K562 (cell line): Measurements from ENCODE around the gene PEX7.

Experiments
- CBX1 ChIP-seq: sonication (generic); IDR thresholded peaks from 2 replicates; pipeline ENCODE4 v1.6.1; 2016; ENCODE audit warnings: antibody characterized with exemption, low read depth, mild to moderate bottlenecking
- FOXM1 ChIP-seq, 2 experiments: fragments of 450-650 bp in 1 of 2; sonication (generic) in 1 of 2; formaldehyde crosslinking in 1 of 2; IDR thresholded peaks; 2 replicates each; pipeline versions ENCODE4 v1.6.1 to v1.9.0; 2017 to 2022; ENCODE audit warnings: low read depth in 2 of 2, mild to moderate bottlenecking in 2 of 2, missing genetic modification reagents in 1 of 2, moderate library complexity in 1 of 2
- MYC ChIP-seq, 2 experiments: fragments of 250-450 bp in 1 of 2; sonication (Bioruptor Pico) in 1 of 2; IDR thresholded peaks; 2 replicates each; pipeline versions ENCODE4 v1.5.1 to v1.6.1; 2012 to 2021; ENCODE audit warnings: low read depth in 2 of 2, borderline replicate concordance in 1 of 2, improper control_type of control experiment in 1 of 2, low read length in 1 of 2, mild to moderate bottlenecking in 1 of 2, moderate library complexity in 1 of 2
- MYNN ChIP-seq, 2 experiments: sonication (generic); formaldehyde crosslinking in 1 of 2; IDR thresholded peaks; 2 replicates each; pipeline versions ENCODE4 v1.5.0 to v1.6.1; 2016 to 2020; ENCODE audit warnings: antibody characterized with exemption in 1 of 2, missing genetic modification reagents in 1 of 2
- NCOR1 ChIP-seq: fragments of 450-650 bp; IDR thresholded peaks from 2 replicates; pipeline ENCODE4 v1.6.1; 2016; ENCODE audit warnings: mild to moderate bottlenecking, moderate library complexity
- ZFX ChIP-seq: sonication (generic); formaldehyde crosslinking; IDR thresholded peaks from 2 replicates; pipeline ENCODE4 v1.8.0; 2022; ENCODE audit warnings: mild to moderate bottlenecking, missing genetic modification reagents, moderate library complexity
- ZZZ3 ChIP-seq: fragments of 450-650 bp; IDR thresholded peaks from 2 replicates; pipeline ENCODE4 v1.6.1; 2016; ENCODE audit warnings: antibody characterized with exemption, mild to moderate bottlenecking, moderate library complexity
- TF ChIP-seq, protein P1 (sequence below), 3 experiments: IDR thresholded peaks in 2 of 3; conservative IDR thresholded peaks in 1 of 3; 2 replicates each; pipeline ENCODE4 v1.5.1; 2011 to 2012; ENCODE audit warnings: low read length in 3 of 3, mild to moderate bottlenecking in 3 of 3, control low read depth in 2 of 3, improper control_type of control experiment in 1 of 3, inconsistent platforms in 1 of 3, low read depth in 1 of 3, mixed read lengths in 1 of 3, moderate library complexity in 1 of 3; ENCODE audit not compliant: insufficient read depth in 2 of 3

DNA sequence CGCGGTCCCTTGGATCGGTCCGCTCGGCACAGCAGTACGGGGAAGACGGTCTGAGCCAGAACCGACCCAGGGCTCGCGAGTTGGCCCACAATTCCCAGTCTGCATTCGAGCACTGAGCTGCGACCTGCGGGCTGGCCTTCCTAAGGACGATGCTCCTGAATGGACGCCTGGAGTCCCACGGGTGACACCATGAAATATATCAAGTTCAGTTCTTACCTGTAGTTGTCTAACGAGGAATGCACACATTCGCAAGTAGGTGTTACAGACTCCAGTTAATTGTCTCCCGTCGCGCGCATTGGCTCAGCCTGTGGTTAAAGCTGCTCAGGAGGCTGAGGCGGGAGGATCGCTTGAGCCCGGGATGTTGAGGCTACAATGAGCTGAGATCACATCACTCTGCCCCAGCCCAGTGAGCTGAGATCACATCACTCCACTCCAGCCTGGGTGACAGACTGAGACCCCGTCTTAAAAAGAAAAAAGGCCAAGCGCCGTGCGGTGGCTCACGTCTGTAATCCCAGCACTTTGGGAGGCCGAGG, 802 bp downstream of the PEX7 start:
- TF ChIP-seq CBX1 (no peak), MYNN (IDR thresholded peaks at IDR 0.05) (no peak), MYNN (CRISPR knock-in tag; IDR thresholded peaks at IDR 0.05) (no peak), NCOR1 (no peak), ZFX (CRISPR knock-in tag) (no peak), FOXM1 (IDR thresholded peaks at IDR 0.05; ENCODE audit: low read depth) (no peak), FOXM1 (CRISPR knock-in tag; IDR thresholded peaks at IDR 0.05; ENCODE audit: low read depth) (no peak), MYC (IDR thresholded peaks at IDR 0.05; ENCODE audit: low read depth, low read length) (no peak), MYC (CRISPR knock-in tag; IDR thresholded peaks at IDR 0.05; ENCODE audit: borderline replicate concordance, low read depth) (no peak), ZZZ3 (no peak)
- TF ChIP-seq, protein P1, sequence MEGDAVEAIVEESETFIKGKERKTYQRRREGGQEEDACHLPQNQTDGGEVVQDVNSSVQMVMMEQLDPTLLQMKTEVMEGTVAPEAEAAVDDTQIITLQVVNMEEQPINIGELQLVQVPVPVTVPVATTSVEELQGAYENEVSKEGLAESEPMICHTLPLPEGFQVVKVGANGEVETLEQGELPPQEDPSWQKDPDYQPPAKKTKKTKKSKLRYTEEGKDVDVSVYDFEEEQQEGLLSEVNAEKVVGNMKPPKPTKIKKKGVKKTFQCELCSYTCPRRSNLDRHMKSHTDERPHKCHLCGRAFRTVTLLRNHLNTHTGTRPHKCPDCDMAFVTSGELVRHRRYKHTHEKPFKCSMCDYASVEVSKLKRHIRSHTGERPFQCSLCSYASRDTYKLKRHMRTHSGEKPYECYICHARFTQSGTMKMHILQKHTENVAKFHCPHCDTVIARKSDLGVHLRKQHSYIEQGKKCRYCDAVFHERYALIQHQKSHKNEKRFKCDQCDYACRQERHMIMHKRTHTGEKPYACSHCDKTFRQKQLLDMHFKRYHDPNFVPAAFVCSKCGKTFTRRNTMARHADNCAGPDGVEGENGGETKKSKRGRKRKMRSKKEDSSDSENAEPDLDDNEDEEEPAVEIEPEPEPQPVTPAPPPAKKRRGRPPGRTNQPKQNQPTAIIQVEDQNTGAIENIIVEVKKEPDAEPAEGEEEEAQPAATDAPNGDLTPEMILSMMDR (IDR thresholded peaks at IDR 0.05 in 2 of 3, conservative IDR thresholded peaks at IDR 0.05 in 1 of 3; ENCODE audit: insufficient read depth in 2 of 3, low read depth in 1 of 3, low read length in 3 of 3) = 0 out of 6 replicates have a peak, but pooled peaks of 1 of the 3 experiments have one; percentile 1
